Measurements from ENCODE around the gene PRKCB. TPM values are rescaled to one million over a fixed set of nuclear protein-coding genes. Genes with fewer than 3 reads are reported as not detected.

PRKCB gene
- total RNA-seq, 2 donors from 2014 or later = 2.9 to 28.6 TPM

- TF ChIP-seq POLR2A (IDR thresholded peaks at IDR 0.05) (no peak), POLR2AphosphoS5 (IDR thresholded peaks at IDR 0.05) (no peak), CTCF (IDR thresholded peaks at IDR 0.05) (no peak)
- intact Hi-C loops (cut with DNase I) = loop anchor here (2.0 to 10.0 kb wide), 3 partner anchors 235 to 363 kb away; partner anchors contain the start of gene PLK1
Measured at GRCh38 chr16:24037335-24037734, 201.6 kb downstream of the PRKCB start.

GRCh38 chr16:24041834-24042631, 206.2 kb downstream of the PRKCB start:
- peak; percentile 44 for DNase-seq (ENCODE audit: low spot score)
- no peaks in the 10 kb centered on the region for H3K36me3 ChIP-seq
- H3K4me1 ChIP-seq (replicated peaks) = no peaks in the 10 kb centered on the region
- TF ChIP-seq POLR2A (IDR thresholded peaks at IDR 0.05) (no peak), CTCF (IDR thresholded peaks at IDR 0.05) (peak in 3 of 4 experiments; percentile 52 to 72 (median 71)), POLR2AphosphoS5 (IDR thresholded peaks at IDR 0.05) (no peak)
- no peaks in the 10 kb centered on the region for H3K9me3 ChIP-seq
- no peak overlapping the region for H3K4me3 ChIP-seq
- intact Hi-C loops (cut with DNase I) = loop anchor here (10.0 kb wide), 1 partner anchor 213 kb away; the partner anchor contains the start of gene CACNG3
- no peak overlapping the region for H3K27ac ChIP-seq
- WGBS = 39% methylated on average over 11 of the region's 11 CpGs
- no peaks in the 10 kb centered on the region for H3K27me3 ChIP-seq (replicated peaks; ENCODE audit: insufficient read depth)

More at GRCh38 chr16:24037335-24037734, 201.6 kb downstream of the PRKCB start:
- no peak for DNase-seq (ENCODE audit: low spot score)
- 72% methylated on average over 3 of the region's 3 CpGs for WGBS
- Histone ChIP-seq H3K4me3 (no peak overlapping the region), H3K4me1 (replicated peaks) (no peaks in the 10 kb centered on the region), H3K27ac (no peak overlapping the region), H3K36me3 (no peaks in the 10 kb centered on the region), H3K9me3 (no peaks in the 10 kb centered on the region), H3K27me3 (replicated peaks; ENCODE audit: insufficient read depth) (no peaks in the 10 kb centered on the region)

- H3K9me3 ChIP-seq = no peaks in the 10 kb centered on the region
- H3K36me3 ChIP-seq = no peaks in the 10 kb centered on the region
- no peaks in the 10 kb centered on the region for H3K27me3 ChIP-seq (replicated peaks; ENCODE audit: insufficient read depth)
- H3K4me3 ChIP-seq = no peak overlapping the region
- TF ChIP-seq POLR2AphosphoS5 (IDR thresholded peaks at IDR 0.05) (no peak), CTCF (IDR thresholded peaks at IDR 0.05) (no peak), POLR2A (IDR thresholded peaks at IDR 0.05) (no peak)
- H3K27ac ChIP-seq = no peak overlapping the region
- WGBS = 78% methylated on average over 2 of the region's 2 CpGs
- intact Hi-C loops (cut with DNase I) = loop anchor here (10.0 kb wide), 1 partner anchor 210 kb away; the partner anchor contains the start of gene CACNG3
- no peak for DNase-seq (ENCODE audit: low spot score)
- no peaks in the 10 kb centered on the region for H3K4me1 ChIP-seq (replicated peaks)
Measured at GRCh38 chr16:24044467-24044866, 208.7 kb downstream of the PRKCB start.

GRCh38 chr16:24045641-24046040, 209.9 kb downstream of the PRKCB start:
- H3K4me1 ChIP-seq (replicated peaks) = no peaks in the 10 kb centered on the region
- no peak overlapping the region for H3K4me3 ChIP-seq
- intact Hi-C loops (cut with DNase I) = loop anchor here (5.0 to 10.0 kb wide), 2 partner anchors 209 to 457 kb away; partner anchors contain the start of gene CACNG3
- H3K27me3 ChIP-seq (replicated peaks; ENCODE audit: insufficient read depth) = no peaks in the 10 kb centered on the region
- no peaks in the 10 kb centered on the region for H3K9me3 ChIP-seq
- H3K27ac ChIP-seq = no peak overlapping the region
- WGBS = 36% methylated on average over 12 of the region's 12 CpGs
- no peak for DNase-seq (ENCODE audit: low spot score)
- H3K36me3 ChIP-seq = no peaks in the 10 kb centered on the region
- TF ChIP-seq POLR2A (IDR thresholded peaks at IDR 0.05) (no peak), CTCF (IDR thresholded peaks at IDR 0.05) (peak in 1 of 4 experiments; percentile 14), POLR2AphosphoS5 (IDR thresholded peaks at IDR 0.05) (no peak)
